GM18505 (cell line): Measurements from ENCODE around the gene CEP72.

Source experiments
- ATAC-seq: cut with Tn5 transposase; IDR thresholded peaks from one replicate; pipeline ENCODE4 v1.9.1; 2021; ENCODE audit not compliant: unreplicated experiment
- POLR2A ChIP-seq: IDR thresholded peaks from 4 replicates; pipeline ENCODE4 v1.6.1; 2011; ENCODE audit warnings: borderline replicate concordance; ENCODE audit not compliant: insufficient read depth, insufficient read length; ENCODE audit errors: extremely low read depth

CEP72 gene

DNA sequence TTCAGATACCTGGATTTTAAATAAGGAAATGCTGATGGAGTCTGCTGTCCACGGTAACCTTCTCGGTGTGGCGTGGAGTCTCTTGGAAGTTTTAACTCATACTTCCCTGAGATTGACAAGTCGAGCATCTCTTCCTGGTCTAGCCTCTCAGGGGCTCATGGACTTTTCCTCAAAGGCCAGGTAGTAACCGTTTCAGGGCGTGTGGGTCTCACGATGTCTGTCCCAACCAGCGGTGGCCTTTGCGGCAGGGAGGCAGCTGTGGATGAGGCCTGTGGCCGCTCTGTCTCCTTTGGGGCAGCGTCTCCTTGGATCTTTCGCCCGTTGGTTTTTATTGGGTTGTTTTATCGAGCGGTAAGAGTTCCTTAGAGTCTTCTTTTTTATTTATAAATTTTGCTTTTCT lies 32.8 kb downstream of the CEP72 start:
- TF ChIP-seq POLR2A = no peak
- no peak for ATAC-seq

DNA sequence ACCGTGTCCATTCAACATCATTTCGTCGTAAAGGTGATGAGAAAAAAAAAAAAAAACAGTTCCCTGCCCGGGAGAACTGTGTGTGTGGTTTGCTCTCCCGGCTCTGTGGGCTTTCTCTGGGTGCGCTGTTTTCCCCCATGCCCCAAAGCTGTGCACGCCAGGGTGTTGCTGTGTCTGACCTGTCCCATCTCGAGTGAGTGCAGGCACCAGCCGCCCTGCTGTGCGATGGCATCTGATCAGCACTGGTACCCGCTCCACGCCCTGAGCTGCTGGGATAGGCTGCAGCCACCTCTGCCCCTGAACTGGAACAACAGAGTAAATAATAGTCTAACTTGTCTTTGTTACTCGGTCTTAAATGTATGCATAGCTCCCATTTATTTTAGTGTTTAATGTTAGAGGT lies 33.3 kb downstream of the CEP72 start:
- TF ChIP-seq POLR2A = no peak
- ATAC-seq = no peak

DNA sequence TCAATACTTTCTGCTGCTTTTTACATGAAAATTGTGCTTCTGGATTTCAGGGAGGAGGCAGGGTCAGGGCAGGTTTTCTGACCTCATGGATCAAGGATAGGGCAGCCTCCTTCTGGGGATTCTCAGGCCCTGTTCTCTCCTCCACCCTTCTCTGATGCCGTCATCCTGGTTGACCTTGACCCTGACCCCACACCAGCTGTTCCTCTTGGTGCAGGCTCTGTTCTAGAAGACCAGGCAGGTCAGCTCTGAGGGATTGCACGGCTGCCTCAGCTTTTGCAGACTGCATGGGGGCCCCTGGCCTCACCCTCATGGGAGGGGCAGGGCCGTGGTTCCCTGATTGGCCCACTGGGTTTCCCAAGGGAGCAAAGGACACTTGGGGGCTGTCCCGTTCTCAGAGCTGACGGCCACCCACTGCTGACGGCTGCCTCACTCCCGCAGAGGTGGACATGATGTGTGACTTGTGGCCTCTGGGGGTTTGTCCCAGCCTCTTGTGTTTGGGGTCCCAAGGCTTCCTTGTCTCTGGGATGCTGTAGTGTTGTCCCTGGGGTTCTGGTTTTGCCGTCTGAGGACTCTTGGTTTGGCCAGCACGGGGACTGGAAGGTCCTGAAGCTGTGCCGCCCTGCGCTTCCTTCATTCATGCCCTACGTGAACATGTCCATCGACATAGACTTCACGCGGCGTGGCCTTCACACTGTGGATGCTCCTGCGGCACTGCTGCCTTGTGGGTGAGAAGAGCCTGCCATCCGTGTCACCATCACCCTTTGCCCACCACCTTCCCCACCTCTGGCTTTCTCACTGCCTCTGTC lies 34.5 kb downstream of the CEP72 start:
- no peak for TF ChIP-seq POLR2A
- ATAC-seq = no peak

DNA sequence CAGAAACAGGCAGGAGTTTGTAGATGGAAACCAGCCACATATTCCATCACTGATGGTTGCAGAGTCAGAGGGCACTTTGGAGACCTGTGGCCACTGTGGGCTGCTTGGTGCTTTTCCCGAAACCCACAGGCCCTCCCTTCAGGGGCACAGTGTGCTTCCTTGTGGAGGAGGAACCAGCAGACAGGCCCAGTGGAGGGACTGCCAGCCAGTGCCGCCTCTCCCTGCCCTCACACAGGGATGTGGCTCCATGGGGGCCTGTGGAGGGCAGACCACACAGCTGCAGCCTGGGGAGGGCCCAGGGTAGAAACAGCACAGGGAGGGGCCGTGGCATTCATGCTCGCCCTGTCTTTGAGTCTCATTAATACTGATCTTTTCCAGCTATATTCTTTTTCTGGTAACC lies 35.2 kb downstream of the CEP72 start:
- no peak for TF ChIP-seq POLR2A
- ATAC-seq = no peak

DNA sequence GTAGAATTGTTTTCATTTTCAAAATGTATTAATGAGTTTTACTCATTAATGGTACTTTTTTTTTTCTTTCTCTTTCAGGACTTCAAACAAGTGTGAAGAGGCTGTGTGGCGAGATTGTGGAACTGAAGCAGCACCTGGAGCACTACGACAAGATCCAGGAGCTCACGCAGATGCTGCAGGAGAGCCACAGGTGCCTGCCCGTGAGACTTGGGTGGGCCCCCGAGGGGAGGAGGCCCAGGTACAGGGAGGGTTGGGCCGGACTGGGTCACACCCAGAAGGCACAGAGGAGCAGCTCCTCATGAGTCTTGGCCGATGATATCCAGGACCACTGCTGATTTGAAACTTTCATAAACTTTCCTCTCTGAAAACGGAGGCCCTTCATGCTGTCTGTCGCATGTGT lies 35.6 kb downstream of the CEP72 start:
- no peak for ATAC-seq
- no peak for TF ChIP-seq POLR2A

DNA sequence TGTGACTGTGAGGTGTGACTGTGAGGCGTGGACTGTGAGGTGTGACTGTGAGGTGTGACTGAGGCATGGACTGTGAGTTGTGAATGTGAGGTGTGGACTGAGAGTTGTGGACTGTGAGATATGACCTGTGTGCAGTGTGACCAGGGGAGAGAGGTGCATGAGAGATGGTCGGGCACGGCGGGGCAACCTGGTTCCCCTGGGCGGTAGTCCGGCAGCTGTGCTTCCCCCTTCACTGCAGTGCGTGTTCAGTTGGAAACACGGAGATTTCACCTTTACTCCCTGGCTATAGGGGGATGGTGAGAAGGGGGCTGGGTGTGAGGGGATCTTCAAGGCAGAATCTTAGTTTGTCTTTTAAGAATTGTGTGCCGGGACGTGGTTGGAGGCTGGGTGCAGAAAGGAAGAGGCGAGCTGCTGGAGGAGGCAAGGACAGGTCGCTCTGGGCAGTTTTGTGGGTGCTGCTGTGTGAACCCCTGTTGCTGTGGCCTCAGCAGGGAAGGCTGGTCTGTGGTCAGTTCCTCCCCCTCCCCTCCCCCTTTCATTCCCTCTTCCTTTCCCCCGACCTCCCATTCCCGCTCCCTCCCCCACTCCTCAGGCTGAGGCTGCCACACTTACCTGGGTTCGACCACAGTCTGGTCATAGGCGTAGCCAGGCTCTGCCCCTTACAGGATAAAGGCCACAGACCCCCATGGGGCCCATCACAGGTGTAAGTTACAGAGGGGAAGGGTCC lies 39.3 kb downstream of the CEP72 start:
- no peak for ATAC-seq
- TF ChIP-seq POLR2A = no peak

DNA sequence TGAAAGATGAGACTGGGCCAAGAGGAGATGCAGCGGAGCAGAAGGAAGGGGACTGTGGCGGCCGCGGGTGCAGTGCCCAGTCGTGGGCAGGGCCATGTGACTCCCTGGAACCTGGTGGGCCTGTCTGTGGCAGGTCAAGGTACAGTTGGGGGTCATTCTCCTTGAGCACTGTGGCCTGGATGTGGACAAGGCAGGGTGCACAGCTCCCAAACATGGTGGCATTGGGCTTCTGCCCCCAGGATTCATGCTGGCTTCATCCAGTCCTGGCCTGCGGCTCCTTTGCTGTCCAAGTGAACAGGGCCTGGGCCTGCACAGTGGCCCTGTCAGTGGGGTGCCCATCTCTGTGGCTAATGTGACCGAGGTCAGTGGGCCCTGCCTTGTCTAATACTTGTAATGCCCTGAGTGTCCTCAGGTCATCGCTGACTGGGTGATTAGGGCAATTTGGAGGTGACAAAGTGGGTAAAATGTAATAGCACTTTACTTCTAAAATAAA lies 39.9 kb downstream of the CEP72 start:
- no peak for TF ChIP-seq POLR2A
- ATAC-seq = no peak

DNA sequence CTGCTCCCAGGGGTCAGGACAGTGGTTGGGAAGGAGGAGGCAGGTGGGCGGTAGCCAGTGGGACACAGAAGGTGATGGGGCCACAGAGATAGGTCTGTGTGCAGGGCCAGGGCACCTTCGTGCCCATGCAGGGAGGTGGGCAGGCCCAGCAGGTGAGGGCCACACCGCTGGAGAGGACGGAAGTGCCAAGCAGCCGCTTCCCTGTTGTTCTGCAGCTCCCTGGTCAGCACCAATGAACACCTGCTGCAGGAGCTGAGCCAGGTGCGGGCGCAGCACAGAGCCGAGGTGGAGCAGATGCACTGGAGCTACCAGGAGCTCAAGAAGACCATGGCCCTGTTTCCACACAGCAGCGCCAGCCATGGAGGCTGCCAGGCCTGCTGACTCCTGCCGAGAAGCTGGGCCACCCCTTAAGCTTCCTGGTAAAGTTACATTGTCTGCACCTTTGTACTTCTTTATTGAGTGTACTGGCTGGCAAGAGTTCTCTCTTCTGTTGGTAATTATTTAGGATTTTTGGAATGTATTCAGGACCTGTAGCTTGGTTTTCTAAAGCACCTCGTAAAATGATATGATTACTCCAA lies 40.7 kb downstream of the CEP72 start:
- no peak for ATAC-seq
- no peak for TF ChIP-seq POLR2A

DNA sequence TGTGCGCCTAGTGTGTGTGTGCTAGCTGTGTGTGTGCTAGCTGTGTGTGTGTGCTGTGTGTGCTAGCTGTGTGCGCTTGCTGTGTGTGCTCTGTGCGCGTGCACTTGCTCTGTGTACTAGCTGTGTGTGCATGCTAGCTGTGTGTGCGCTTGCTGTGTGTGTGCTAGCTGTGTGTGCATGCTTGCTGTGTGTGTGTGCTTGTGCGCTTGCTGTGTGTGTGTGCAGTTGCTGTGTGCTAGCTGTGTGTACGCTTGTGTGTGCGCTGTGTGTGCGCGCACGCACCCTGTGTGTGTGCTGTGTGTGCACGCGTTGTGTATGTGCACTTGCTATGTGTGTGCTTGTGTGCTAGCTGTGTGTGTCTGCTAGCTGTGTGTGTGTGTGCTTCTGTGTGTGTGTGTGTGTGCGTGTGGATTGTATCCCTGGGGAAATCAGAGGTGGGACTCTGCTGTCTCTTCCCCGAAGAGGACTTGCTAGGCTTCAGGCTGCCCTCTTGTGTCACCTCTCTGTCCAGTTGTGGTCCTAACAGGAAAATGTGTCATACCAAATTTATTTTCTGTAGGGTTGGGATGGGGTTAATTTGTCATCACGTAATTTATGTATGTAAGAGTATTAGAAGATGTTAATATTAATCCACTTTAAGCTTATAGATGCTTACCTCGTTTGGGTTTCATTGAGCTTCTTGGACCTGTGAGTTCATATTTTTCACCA lies 42.1 kb downstream of the CEP72 start:
- TF ChIP-seq POLR2A = no peak
- ATAC-seq = no peak

DNA sequence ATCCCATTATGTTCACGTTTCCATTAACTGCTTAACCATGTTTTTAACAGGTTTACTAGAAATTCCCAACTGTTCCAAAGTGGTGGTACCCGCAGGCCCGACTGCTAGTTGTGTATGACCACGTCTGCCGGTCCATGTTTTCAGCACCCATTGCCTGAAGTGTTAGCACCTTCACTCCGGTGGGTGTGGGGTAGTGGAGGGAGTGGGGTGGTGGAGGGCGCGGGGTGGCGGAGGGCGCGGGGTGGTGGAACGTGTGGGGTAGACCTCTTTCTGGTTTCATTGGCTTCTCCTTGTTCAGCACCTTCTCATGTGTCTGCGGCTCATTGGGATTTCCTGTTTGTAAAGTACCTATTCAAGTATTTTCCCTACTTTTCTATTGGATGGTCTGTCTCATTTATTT lies 43.3 kb downstream of the CEP72 start:
- no peak for TF ChIP-seq POLR2A
- ATAC-seq = no peak

DNA sequence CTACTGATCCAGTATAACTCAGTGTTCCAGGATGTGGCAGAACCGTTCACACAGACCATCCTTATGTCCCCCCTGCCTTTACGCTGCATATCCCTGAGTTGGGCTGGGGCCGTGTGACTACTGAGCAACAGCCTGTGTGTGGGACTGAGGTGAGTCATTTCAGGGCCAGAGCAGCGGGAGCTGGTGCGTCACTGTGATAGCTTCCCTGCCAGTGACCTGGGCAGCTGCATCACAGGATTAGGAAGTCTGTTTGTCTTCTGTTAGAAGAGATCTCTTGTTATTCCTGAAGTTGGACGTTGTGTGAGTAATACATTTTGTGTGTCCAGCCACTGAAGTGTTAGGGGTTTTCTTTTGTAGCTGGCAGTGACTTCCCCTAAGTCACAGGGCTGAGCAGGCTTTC lies 45.4 kb downstream of the CEP72 start:
- no peak for TF ChIP-seq POLR2A
- ATAC-seq = no peak

DNA sequence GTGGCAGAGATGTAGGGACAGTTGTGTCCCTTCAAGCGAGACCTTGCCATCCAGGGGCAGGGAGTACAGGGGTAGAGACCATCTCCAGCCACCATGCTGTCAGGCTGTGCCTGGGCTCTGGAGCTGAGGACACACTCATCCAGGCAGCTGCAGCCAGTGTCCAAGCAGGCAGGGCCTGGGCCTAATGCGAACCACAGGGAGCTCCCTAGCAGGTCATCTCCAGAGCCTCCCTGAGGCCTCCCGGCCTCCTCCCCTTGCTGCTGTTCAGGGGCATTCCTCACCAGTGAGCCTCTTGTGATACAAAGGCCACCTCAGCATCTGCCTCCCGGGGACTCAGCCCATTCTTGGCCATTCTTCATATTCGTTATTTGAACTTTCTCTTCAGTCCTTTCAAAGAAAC lies 46.0 kb downstream of the CEP72 start:
- no peak for TF ChIP-seq POLR2A
- ATAC-seq = no peak

DNA sequence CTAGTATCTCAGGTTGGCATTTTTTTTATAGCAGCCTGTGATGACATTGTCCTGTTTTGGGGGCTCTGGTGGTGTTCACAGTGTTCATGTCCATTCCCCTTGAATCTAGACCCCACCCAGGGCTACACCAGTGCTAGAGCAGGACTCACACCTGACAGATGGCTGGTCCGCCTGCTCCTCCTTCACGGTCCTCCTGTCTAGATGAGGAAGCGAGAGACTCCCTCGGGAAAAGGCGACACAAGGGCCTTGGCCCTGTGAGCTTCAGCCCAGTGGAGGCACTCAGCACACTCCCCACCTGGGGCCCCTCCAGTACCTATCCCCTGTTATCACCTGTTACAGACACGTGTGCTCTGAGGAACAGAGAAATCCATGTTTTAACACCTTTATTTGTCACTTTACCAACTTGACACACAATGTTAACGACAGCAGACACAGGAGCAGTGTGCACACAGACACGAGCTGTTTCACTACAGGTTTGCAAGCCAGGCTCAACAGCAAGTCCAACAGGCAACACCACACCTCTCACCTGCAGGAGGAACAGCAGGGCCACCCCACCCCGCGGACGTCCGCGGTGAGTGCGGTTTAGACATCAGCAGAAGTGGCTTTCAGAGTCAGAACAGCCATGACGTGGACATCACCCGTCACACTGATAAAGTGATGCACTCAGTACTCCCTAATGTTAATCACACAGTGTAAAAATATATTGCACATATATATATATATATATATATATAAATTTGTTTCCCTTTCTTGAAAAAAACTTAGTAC lies 47.5 kb downstream of the CEP72 start:
- no peak for TF ChIP-seq POLR2A
- no peak for ATAC-seq

DNA sequence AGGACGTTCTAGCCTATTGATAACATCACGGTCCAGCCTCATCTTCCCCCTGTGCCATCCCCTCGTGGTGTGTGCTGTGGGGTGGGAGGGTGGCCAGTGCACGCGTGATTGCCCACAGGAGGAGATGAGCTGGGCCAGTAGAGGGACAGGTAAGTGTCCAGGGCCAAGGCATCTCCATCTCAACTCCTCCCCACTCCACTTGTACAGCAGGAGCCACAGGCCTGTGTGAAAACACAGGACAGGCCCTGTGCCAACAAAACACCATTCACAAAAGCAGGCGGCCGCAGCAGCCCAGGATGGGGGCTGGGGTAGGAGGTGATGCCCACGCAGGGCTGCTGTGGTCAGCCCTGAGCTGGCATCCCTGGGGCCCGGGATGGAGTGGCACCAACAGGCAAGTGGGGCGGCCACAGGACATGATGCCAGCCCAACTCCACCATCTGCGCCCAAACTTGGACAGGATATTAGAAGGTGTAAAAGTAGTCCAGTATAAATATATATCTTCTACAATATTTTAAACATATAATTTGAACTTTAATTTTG lies 48.4 kb downstream of the CEP72 start:
- ATAC-seq = no peak
- TF ChIP-seq POLR2A = no peak
